Astrocyte (in vitro differentiated cells and primary cell): Measurements from ENCODE around the gene CRACR2A. TPM values are rescaled to one million over a fixed set of nuclear protein-coding genes. Genes with fewer than 3 reads are reported as not detected.

Experiments
- DNase-seq: peaks from one replicate; pipeline ENCODE4 v3.0.0-alpha.2; 2010; ENCODE audit warnings: low read depth
- FAIRE-seq: peaks from 2 replicates; lab custom pipeline; 2011; peaks lifted over from hg19 to GRCh38; lab: Jason Lieb, UNC
- H2AFZ ChIP-seq: 2 replicates; pipeline ENCODE4 v1.6.0; 2012; ENCODE audit warnings: low read depth, low read length, inconsistent platforms
- H3K27ac ChIP-seq: 2 replicates; pipeline ENCODE4 v1.5.1; 2011; ENCODE audit warnings: low read depth, low read length, inconsistent platforms
- H3K27me3 ChIP-seq: 2 replicates; pipeline ENCODE4 v1.6.0; 2011; ENCODE audit warnings: low read length, inconsistent platforms; ENCODE audit not compliant: insufficient read depth
- H3K36me3 ChIP-seq: 2 replicates; pipeline ENCODE4 v1.5.1; 2011; ENCODE audit warnings: low read length, inconsistent platforms; ENCODE audit not compliant: insufficient read depth
- H3K4me1 ChIP-seq: 2 replicates; pipeline ENCODE4 v1.5.1; 2011; ENCODE audit warnings: low read length, inconsistent platforms; ENCODE audit not compliant: insufficient read depth
- H3K4me2 ChIP-seq: 2 replicates; pipeline ENCODE4 v1.6.0; 2012; ENCODE audit warnings: low read length, inconsistent platforms
- H3K4me3 ChIP-seq: 2 replicates; pipeline ENCODE4 v1.5.1; 2011; ENCODE audit warnings: low read depth, mild to moderate bottlenecking, low read length, inconsistent platforms; ENCODE audit not compliant: insufficient read depth
- H3K79me2 ChIP-seq: 2 replicates; pipeline ENCODE4 v1.6.0; 2012; ENCODE audit warnings: mild to moderate bottlenecking, low read length, inconsistent platforms; ENCODE audit not compliant: insufficient read depth
- H3K9ac ChIP-seq: 2 replicates; pipeline ENCODE4 v1.6.0; 2012; ENCODE audit warnings: mild to moderate bottlenecking, low read length, inconsistent platforms
- H3K9me3 ChIP-seq: 2 replicates; pipeline ENCODE4 v1.5.1; 2012; ENCODE audit warnings: low read depth, mild to moderate bottlenecking, low read length, inconsistent platforms; ENCODE audit not compliant: insufficient read depth
- H4K20me1 ChIP-seq: 2 replicates; pipeline ENCODE4 v1.6.0; 2012; ENCODE audit warnings: low read length, inconsistent platforms; ENCODE audit not compliant: insufficient read depth
- H3K27ac Mint-ChIP-seq: one replicate; pipeline ENCODE4 v1.8.0; 2021; ENCODE audit warnings: mild to moderate bottlenecking, mixed read lengths; ENCODE audit not compliant: unreplicated experiment
- H3K27me3 Mint-ChIP-seq: one replicate; pipeline ENCODE4 v1.8.0; 2021; ENCODE audit warnings: low read depth, mixed read lengths; ENCODE audit not compliant: unreplicated experiment
- H3K36me3 Mint-ChIP-seq: one replicate; pipeline ENCODE4 v1.8.0; 2021; ENCODE audit warnings: low read depth, mixed read lengths; ENCODE audit not compliant: unreplicated experiment
- H3K4me1 Mint-ChIP-seq: one replicate; pipeline ENCODE4 v1.8.0; 2021; ENCODE audit warnings: low read depth, mixed read lengths; ENCODE audit not compliant: unreplicated experiment
- H3K4me3 Mint-ChIP-seq: one replicate; pipeline ENCODE4 v1.8.0; 2021; ENCODE audit warnings: mild to moderate bottlenecking, moderate library complexity, mixed read lengths; ENCODE audit not compliant: unreplicated experiment
- H3K9me3 Mint-ChIP-seq: one replicate; pipeline ENCODE4 v1.8.0; 2021; ENCODE audit warnings: mild to moderate bottlenecking, mixed read lengths; ENCODE audit not compliant: unreplicated experiment
- EZH2 ChIP-seq: IDR thresholded peaks from 2 replicates; pipeline ENCODE4 v1.6.1; 2012; ENCODE audit warnings: mild to moderate bottlenecking, low read length, inconsistent platforms; ENCODE audit not compliant: insufficient read depth
- total RNA-seq: library from RNA; stranded (reverse); gene quantifications from 2 replicates; pipeline ENCODE4 v1.2.1, GENCODE V29; 2021
- TF ChIP-seq, protein P1 (sequence below): IDR thresholded peaks from 2 replicates; pipeline ENCODE4 v1.5.1; 2011; ENCODE audit warnings: low read depth, mild to moderate bottlenecking, inconsistent platforms, low read length, moderate library complexity; ENCODE audit not compliant: insufficient read depth

The CRACR2A gene
- total RNA-seq, 1 donor from 2014 or later: 1.5 TPM

- H3K4me3 ChIP-seq: no peak overlapping the region
- no peak overlapping the region for H3K9ac ChIP-seq
- H3K27ac Mint-ChIP-seq: no peak overlapping the region
- no peaks in the 10 kb centered on the region for H3K36me3 ChIP-seq
- no peak overlapping the region for H3K4me2 ChIP-seq
- TF ChIP-seq, protein P1, sequence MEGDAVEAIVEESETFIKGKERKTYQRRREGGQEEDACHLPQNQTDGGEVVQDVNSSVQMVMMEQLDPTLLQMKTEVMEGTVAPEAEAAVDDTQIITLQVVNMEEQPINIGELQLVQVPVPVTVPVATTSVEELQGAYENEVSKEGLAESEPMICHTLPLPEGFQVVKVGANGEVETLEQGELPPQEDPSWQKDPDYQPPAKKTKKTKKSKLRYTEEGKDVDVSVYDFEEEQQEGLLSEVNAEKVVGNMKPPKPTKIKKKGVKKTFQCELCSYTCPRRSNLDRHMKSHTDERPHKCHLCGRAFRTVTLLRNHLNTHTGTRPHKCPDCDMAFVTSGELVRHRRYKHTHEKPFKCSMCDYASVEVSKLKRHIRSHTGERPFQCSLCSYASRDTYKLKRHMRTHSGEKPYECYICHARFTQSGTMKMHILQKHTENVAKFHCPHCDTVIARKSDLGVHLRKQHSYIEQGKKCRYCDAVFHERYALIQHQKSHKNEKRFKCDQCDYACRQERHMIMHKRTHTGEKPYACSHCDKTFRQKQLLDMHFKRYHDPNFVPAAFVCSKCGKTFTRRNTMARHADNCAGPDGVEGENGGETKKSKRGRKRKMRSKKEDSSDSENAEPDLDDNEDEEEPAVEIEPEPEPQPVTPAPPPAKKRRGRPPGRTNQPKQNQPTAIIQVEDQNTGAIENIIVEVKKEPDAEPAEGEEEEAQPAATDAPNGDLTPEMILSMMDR: no peak
- TF ChIP-seq EZH2: no peak
- no peak overlapping the region for H3K4me3 Mint-ChIP-seq
- no peaks in the 10 kb centered on the region for H3K36me3 Mint-ChIP-seq
- no peaks in the 10 kb centered on the region for H3K79me2 ChIP-seq
- H3K4me1 Mint-ChIP-seq: peaks cover 13% of the 10 kb centered on the region
- H2AFZ ChIP-seq: no peak overlapping the region
- FAIRE-seq: no peak
- no peaks in the 10 kb centered on the region for H3K27me3 ChIP-seq
- H3K4me1 ChIP-seq: no peaks in the 10 kb centered on the region
- no peak overlapping the region for H3K27ac ChIP-seq
- peaks cover 3% of the 10 kb centered on the region for H3K9me3 Mint-ChIP-seq
- no peaks in the 10 kb centered on the region for H4K20me1 ChIP-seq
- no peak for DNase-seq
- peaks cover 63% of the 10 kb centered on the region for H3K27me3 Mint-ChIP-seq
- no peaks in the 10 kb centered on the region for H3K9me3 ChIP-seq
Measured at GRCh38 chr12:3633396-3633795, 119.5 kb downstream of the CRACR2A start.

GRCh38 chr12:3632754-3633153 lies 120.2 kb downstream of the CRACR2A start:
- Histone ChIP-seq H3K4me3 (no peak overlapping the region), H3K4me2 (no peak overlapping the region), H3K9ac (no peak overlapping the region), H3K27ac (no peak overlapping the region), H4K20me1 (no peaks in the 10 kb centered on the region), H3K27me3 (no peaks in the 10 kb centered on the region), H3K36me3 (no peaks in the 10 kb centered on the region), H2AFZ (no peak overlapping the region), H3K79me2 (no peaks in the 10 kb centered on the region), H3K9me3 (no peaks in the 10 kb centered on the region), H3K4me1 (no peaks in the 10 kb centered on the region)
- H3K27ac Mint-ChIP-seq: no peak overlapping the region
- H3K9me3 Mint-ChIP-seq: peaks cover 3% of the 10 kb centered on the region
- peaks cover 13% of the 10 kb centered on the region for H3K4me1 Mint-ChIP-seq
- no peak overlapping the region for H3K4me3 Mint-ChIP-seq
- no peaks in the 10 kb centered on the region for H3K36me3 Mint-ChIP-seq
- DNase-seq (no peak), FAIRE-seq (no peak)
- TF ChIP-seq, protein P1: no peak
- TF ChIP-seq EZH2: no peak
- peaks cover 62% of the 10 kb centered on the region for H3K27me3 Mint-ChIP-seq

GRCh38 chr12:3632256-3632655 lies 120.7 kb downstream of the CRACR2A start:
- Mint-ChIP-seq H3K36me3 (no peaks in the 10 kb centered on the region), H3K9me3 (peaks cover 3% of the 10 kb centered on the region), H3K27me3 (peaks cover 61% of the 10 kb centered on the region), H3K27ac (no peak overlapping the region), H3K4me1 (peaks cover 11% of the 10 kb centered on the region), H3K4me3 (no peak overlapping the region)
- H3K4me1 ChIP-seq: no peaks in the 10 kb centered on the region
- H3K27me3 ChIP-seq: no peaks in the 10 kb centered on the region
- DNase-seq (no peak), FAIRE-seq (no peak)
- H3K9me3 ChIP-seq: no peaks in the 10 kb centered on the region
- no peak overlapping the region for H2AFZ ChIP-seq
- no peak overlapping the region for H3K27ac ChIP-seq
- no peak overlapping the region for H3K9ac ChIP-seq
- no peak for TF ChIP-seq EZH2
- TF ChIP-seq, protein P1: no peak
- H3K36me3 ChIP-seq: no peaks in the 10 kb centered on the region
- H3K79me2 ChIP-seq: no peaks in the 10 kb centered on the region
- no peak overlapping the region for H3K4me2 ChIP-seq
- no peaks in the 10 kb centered on the region for H4K20me1 ChIP-seq
- no peak overlapping the region for H3K4me3 ChIP-seq
